Trophoblast cell (in vitro differentiated cells and primary cell): ENCODE results near the gene ANKMY2.

Source experiments
- DNase-seq, 2 donors: peaks; one replicate each; pipeline ENCODE4 v3.0.0-alpha.2; 2016
- H2AFZ ChIP-seq: 2 replicates; pipeline ENCODE4 v1.6.1; 2013; ENCODE audit warnings: low read length, moderate library complexity, mild to moderate bottlenecking; ENCODE audit not compliant: insufficient read depth, poor library complexity
- H2AK5ac ChIP-seq: 2 replicates; pipeline ENCODE4 v1.6.1; 2013; ENCODE audit warnings: mild to moderate bottlenecking, low read length
- H2BK120ac ChIP-seq: 2 replicates; pipeline ENCODE4 v1.6.1; 2013; ENCODE audit warnings: low read length, mild to moderate bottlenecking, moderate library complexity; ENCODE audit not compliant: insufficient read depth, poor library complexity
- H2BK12ac ChIP-seq: 2 replicates; pipeline ENCODE4 v1.6.1; 2013; ENCODE audit warnings: mild to moderate bottlenecking, low read length, moderate library complexity
- H2BK5ac ChIP-seq: 2 replicates; pipeline ENCODE4 v1.6.1; 2013; ENCODE audit warnings: low read length, low read depth, moderate library complexity, mild to moderate bottlenecking; ENCODE audit not compliant: poor library complexity
- H3K14ac ChIP-seq: 2 replicates; pipeline ENCODE4 v1.6.1; 2013; ENCODE audit warnings: mild to moderate bottlenecking, low read length
- H3K18ac ChIP-seq: 2 replicates; pipeline ENCODE4 v1.6.1; 2013; ENCODE audit warnings: mild to moderate bottlenecking, low read length
- H3K23ac ChIP-seq: 2 replicates; pipeline ENCODE4 v1.6.1; 2013; ENCODE audit warnings: low read length
- H3K27ac ChIP-seq: 2 replicates; pipeline ENCODE4 v1.5.1; 2013; ENCODE audit warnings: low read depth, mild to moderate bottlenecking, inconsistent platforms, low read length, moderate library complexity
- H3K27me3 ChIP-seq: 2 replicates; pipeline ENCODE4 v1.6.1; 2013; ENCODE audit warnings: inconsistent platforms, mild to moderate bottlenecking, low read length, moderate library complexity; ENCODE audit not compliant: insufficient read depth
- H3K36me3 ChIP-seq, 2 experiments: 1 replicate in 1 of 2; 2 replicates in 1 of 2; pipeline ENCODE4 v1.6.1; 2013; ENCODE audit warnings: low read length in 2 of 2, mild to moderate bottlenecking in 2 of 2, moderate library complexity in 1 of 2; ENCODE audit not compliant: insufficient read depth in 2 of 2, control insufficient read depth in 1 of 2
- H3K4ac ChIP-seq: 2 replicates; pipeline ENCODE4 v1.6.1; 2013; ENCODE audit warnings: low read depth, mild to moderate bottlenecking, low read length, moderate library complexity
- H3K4me1 ChIP-seq, 2 experiments: 1 replicate in 1 of 2; 2 replicates in 1 of 2; pipeline ENCODE4 v1.6.1; 2013; ENCODE audit warnings: low read length in 2 of 2, mild to moderate bottlenecking in 2 of 2, moderate library complexity in 1 of 2; ENCODE audit not compliant: insufficient read depth in 2 of 2, control insufficient read depth in 1 of 2
- H3K4me2 ChIP-seq: 2 replicates; pipeline ENCODE4 v1.6.1; 2013; ENCODE audit warnings: inconsistent platforms, mild to moderate bottlenecking, low read length, moderate library complexity
- H3K4me3 ChIP-seq: 2 replicates; pipeline ENCODE4 v1.5.1; 2013; ENCODE audit warnings: mild to moderate bottlenecking, low read depth, low read length, inconsistent platforms
- H3K79me1 ChIP-seq: one replicate; pipeline ENCODE4 v1.6.1; 2013; ENCODE audit warnings: low read length
- H3K79me2 ChIP-seq: 2 replicates; pipeline ENCODE4 v1.6.1; 2013; ENCODE audit warnings: low read length, mild to moderate bottlenecking; ENCODE audit not compliant: control insufficient read depth, insufficient read depth, poor library complexity
- H3K9ac ChIP-seq: 2 replicates; pipeline ENCODE4 v1.6.1; 2013; ENCODE audit warnings: mild to moderate bottlenecking, low read length
- H3K9me3 ChIP-seq: 2 replicates; pipeline ENCODE4 v1.6.1; 2013; ENCODE audit warnings: low read depth, mild to moderate bottlenecking, control low read depth, inconsistent platforms, low read length; ENCODE audit not compliant: insufficient read depth
- H4K12ac ChIP-seq: 2 replicates; pipeline ENCODE4 v1.6.1; 2013; ENCODE audit warnings: low read depth, mild to moderate bottlenecking, low read length, moderate library complexity
- H4K8ac ChIP-seq: 2 replicates; pipeline ENCODE4 v1.6.1; 2013; ENCODE audit warnings: low read depth, mild to moderate bottlenecking, low read length, moderate library complexity
- H4K91ac ChIP-seq: one replicate; pipeline ENCODE4 v1.6.1; 2013; ENCODE audit warnings: low read depth, mild to moderate bottlenecking, low read length, moderate library complexity
- WGBS: extraction: QIAGEN DNeasy Blood & Tissue Kit; methylation state at CpG from one replicate; pipeline ENCODE4 v1.1.7; 2013; ENCODE audit warnings: missing lambda C conversion rate; ENCODE audit not compliant: insufficient read length, insufficient coverage; ENCODE audit errors: extremely low coverage; 5-methylcytosine and 5-hydroxymethylcytosine counted together

Gene ANKMY2

GRCh38 chr7:16589881-16590280 is 55.7 kb downstream of the ANKMY2 start:
- no peak overlapping the region for H2BK5ac ChIP-seq
- no peak overlapping the region for H3K4ac ChIP-seq
- no peak overlapping the region for H2BK120ac ChIP-seq
- H3K79me2 ChIP-seq = no peaks in the 10 kb centered on the region
- WGBS = no CpG with 5 or more reads among the region's 2 CpGs
- no peak overlapping the region for H4K8ac ChIP-seq
- DNase-seq = no peak
- H2AFZ ChIP-seq = no peak overlapping the region
- H4K12ac ChIP-seq = no peak overlapping the region
- H3K18ac ChIP-seq = no peak overlapping the region
- no peak overlapping the region for H4K91ac ChIP-seq
- H3K79me1 ChIP-seq = no peaks in the 10 kb centered on the region
- H2BK12ac ChIP-seq = no peak overlapping the region
- no peak overlapping the region for H3K14ac ChIP-seq
- no peaks in the 10 kb centered on the region for H3K9me3 ChIP-seq
- H3K27ac ChIP-seq = no peak overlapping the region
- H3K4me2 ChIP-seq = no peak overlapping the region
- no peaks in the 10 kb centered on the region for H3K27me3 ChIP-seq
- no peaks in the 10 kb centered on the region for H3K36me3 ChIP-seq
- no peak overlapping the region for H2AK5ac ChIP-seq
- H3K4me1 ChIP-seq = peaks cover 0 to 2% of the 10 kb centered on the region in 2 experiments
- no peak overlapping the region for H3K23ac ChIP-seq
- no peak overlapping the region for H3K9ac ChIP-seq
- no peak overlapping the region for H3K4me3 ChIP-seq

DNA sequence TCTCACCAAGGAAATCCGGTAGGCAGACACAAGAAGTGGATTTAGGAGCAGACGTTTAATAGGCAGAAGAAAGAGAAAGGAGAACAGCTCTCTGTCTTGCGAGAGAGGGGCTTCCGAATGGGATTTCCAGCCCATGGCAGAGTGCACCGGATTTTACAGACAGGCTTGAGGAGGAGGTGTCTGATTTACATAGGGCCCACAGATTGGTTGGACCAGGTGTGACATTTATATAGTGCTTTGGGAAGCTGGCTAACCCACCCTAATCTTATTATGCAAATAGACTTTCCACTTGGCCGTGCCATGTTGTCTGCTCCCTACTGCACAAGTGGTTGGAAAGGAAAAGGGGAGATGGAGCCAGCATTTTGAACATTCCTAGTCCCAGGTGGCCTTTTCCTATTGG is 57.8 kb downstream of the ANKMY2 start:
- H3K27ac ChIP-seq = no peak overlapping the region
- no peak for DNase-seq
- H3K4me2 ChIP-seq = no peak overlapping the region
- H3K4me3 ChIP-seq = no peak overlapping the region
- no peaks in the 10 kb centered on the region for H3K79me1 ChIP-seq
- no peak overlapping the region for H3K4ac ChIP-seq
- H4K12ac ChIP-seq = no peak overlapping the region
- H3K36me3 ChIP-seq = no peaks in the 10 kb centered on the region
- no peak overlapping the region for H3K23ac ChIP-seq
- no peaks in the 10 kb centered on the region for H3K27me3 ChIP-seq
- H3K9me3 ChIP-seq = no peaks in the 10 kb centered on the region
- H2AK5ac ChIP-seq = no peak overlapping the region
- WGBS = no CpG with 5 or more reads among the region's 6 CpGs
- no peak overlapping the region for H2BK120ac ChIP-seq
- H4K8ac ChIP-seq = no peak overlapping the region
- H2AFZ ChIP-seq = no peak overlapping the region
- H3K18ac ChIP-seq = no peak overlapping the region
- no peak overlapping the region for H4K91ac ChIP-seq
- H2BK5ac ChIP-seq = no peak overlapping the region
- no peak overlapping the region for H3K9ac ChIP-seq
- no peak overlapping the region for H2BK12ac ChIP-seq
- H3K79me2 ChIP-seq = no peaks in the 10 kb centered on the region
- H3K14ac ChIP-seq = no peak overlapping the region
- no peaks in the 10 kb centered on the region for H3K4me1 ChIP-seq

DNA sequence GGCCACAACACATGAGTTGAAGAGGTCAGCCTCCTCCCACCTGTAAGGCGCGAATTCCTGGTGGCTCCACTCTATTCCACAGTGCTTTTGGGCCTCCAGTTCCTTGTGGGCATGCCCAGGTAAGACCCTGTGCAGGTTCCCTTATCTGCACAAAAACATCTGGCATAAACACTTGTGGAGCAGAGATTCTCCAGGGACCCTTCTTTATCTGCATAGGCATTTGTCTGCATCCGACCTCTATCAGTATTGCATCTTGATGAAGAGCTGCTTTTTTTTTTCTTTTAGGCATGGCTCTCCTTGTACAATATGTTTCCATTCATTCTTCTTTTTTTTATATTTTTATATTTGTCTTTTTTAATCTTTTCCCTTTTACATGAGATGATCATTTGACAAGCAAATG is 58.4 kb downstream of the ANKMY2 start:
- Histone ChIP-seq H2BK5ac (no peak overlapping the region), H2BK120ac (no peak overlapping the region), H4K12ac (no peak overlapping the region), H3K4me3 (no peak overlapping the region), H3K9ac (no peak overlapping the region), H3K14ac (no peak overlapping the region), H3K27me3 (no peaks in the 10 kb centered on the region), H3K18ac (no peak overlapping the region), H3K23ac (no peak overlapping the region), H3K4me2 (no peak overlapping the region), H2AK5ac (no peak overlapping the region), H2BK12ac (no peak overlapping the region), H4K8ac (no peak overlapping the region), H3K4me1 (no peaks in the 10 kb centered on the region), H3K27ac (no peak overlapping the region), H4K91ac (no peak overlapping the region), H2AFZ (no peak overlapping the region), H3K36me3 (no peaks in the 10 kb centered on the region), H3K9me3 (no peaks in the 10 kb centered on the region), H3K79me1 (no peaks in the 10 kb centered on the region), H3K4ac (no peak overlapping the region), H3K79me2 (no peaks in the 10 kb centered on the region)
- DNase-seq = no peak
- no CpG with 5 or more reads among the region's 3 CpGs for WGBS

DNA sequence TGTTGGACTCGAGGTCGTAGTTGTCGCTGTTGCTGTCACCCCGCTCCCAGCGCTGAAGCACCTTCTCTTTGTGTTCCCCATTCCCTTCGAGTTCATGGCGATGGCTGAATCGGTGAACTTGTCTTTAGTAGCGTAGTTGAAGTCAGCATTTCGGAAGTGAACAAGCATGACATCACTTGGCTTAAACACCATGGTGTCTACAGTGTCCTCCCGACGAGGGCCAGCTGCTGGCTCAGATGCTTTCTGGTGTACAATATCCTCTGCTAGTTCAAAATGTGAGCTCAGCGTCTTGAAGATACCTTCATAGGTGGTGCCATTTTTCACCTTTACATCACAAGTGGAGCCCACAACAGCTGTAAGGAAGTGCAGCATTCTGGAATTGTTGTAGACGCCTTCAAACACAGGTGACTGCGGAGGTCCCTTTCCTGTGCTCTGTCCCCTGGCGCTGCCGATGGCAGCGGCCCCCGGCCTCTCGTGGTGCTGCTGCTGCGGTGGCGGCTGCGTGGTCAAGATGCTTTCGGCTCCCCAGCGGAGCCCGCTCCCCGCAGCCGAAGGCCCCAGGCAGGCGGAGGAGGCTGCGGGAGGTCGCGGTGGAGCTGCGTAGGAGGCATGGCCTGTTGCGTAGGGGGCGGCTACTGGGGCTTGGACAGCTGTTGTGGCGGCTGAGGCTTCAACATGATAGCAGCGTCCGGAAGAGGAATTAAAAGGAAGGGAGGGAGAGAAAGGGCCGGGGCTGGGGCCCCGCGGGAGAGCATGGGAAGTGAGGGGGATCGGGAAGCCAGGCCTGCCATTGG is 59.3 kb downstream of the ANKMY2 start:
- Histone ChIP-seq H3K9ac (no peak overlapping the region), H4K91ac (no peak overlapping the region), H2AFZ (no peak overlapping the region), H3K9me3 (no peaks in the 10 kb centered on the region), H3K4ac (no peak overlapping the region), H3K23ac (no peak overlapping the region), H2BK5ac (no peak overlapping the region), H3K14ac (no peak overlapping the region), H4K12ac (no peak overlapping the region), H3K27ac (no peak overlapping the region), H3K18ac (no peak overlapping the region), H3K79me1 (no peaks in the 10 kb centered on the region), H3K4me3 (no peak overlapping the region), H3K4me1 (no peaks in the 10 kb centered on the region), H2AK5ac (no peak overlapping the region), H3K79me2 (no peaks in the 10 kb centered on the region), H4K8ac (no peak overlapping the region), H3K4me2 (no peak overlapping the region), H2BK12ac (no peak overlapping the region), H3K36me3 (no peaks in the 10 kb centered on the region), H2BK120ac (no peak overlapping the region), H3K27me3 (no peaks in the 10 kb centered on the region)
- no CpG with 5 or more reads among the region's 42 CpGs for WGBS
- DNase-seq = no peak
